Stomach smooth muscle (tissue), 2 donors: ENCODE measurements around the gene LRRC27.
"Not testable (repeated sequence)": the region's sequence is repeated elsewhere in the genome, so short reads cannot be mapped to it uniquely, and the experiment has no call there.

Experiments used
- H3K27ac ChIP-seq: one replicate; pipeline ENCODE4 v1.7.0; 2013; ENCODE audit warnings: mild to moderate bottlenecking, low read length, inconsistent platforms
- H3K27me3 ChIP-seq, 2 donors: one replicate each; pipeline ENCODE4 v1.7.0; 2013; ENCODE audit warnings: low read length in 2 of 2; ENCODE audit not compliant: insufficient read depth in 2 of 2, control insufficient read depth in 1 of 2
- H3K36me3 ChIP-seq, 2 donors: one replicate each; pipeline ENCODE4 v1.7.0; 2013; ENCODE audit warnings: low read length in 2 of 2; ENCODE audit not compliant: control insufficient read depth in 2 of 2, insufficient read depth in 2 of 2
- H3K4me1 ChIP-seq: one replicate; pipeline ENCODE4 v1.7.0; 2013; ENCODE audit warnings: low read length; ENCODE audit not compliant: control insufficient read depth, insufficient read depth
- H3K4me3 ChIP-seq, 2 donors: one replicate each; pipeline ENCODE4 v1.7.0; 2013; ENCODE audit warnings: low read length in 2 of 2
- H3K9ac ChIP-seq, 2 donors: one replicate each; pipeline ENCODE4 v1.7.0; 2013; ENCODE audit warnings: low read length in 2 of 2, mild to moderate bottlenecking in 1 of 2
- H3K9me3 ChIP-seq, 2 donors: one replicate each; pipeline ENCODE4 v1.7.0; 2013; ENCODE audit warnings: low read length in 2 of 2; ENCODE audit not compliant: control insufficient read depth in 2 of 2
- donor health status: healthy.
- donor health status: Pancreatic carcinoma.

The LRRC27 gene

DNA sequence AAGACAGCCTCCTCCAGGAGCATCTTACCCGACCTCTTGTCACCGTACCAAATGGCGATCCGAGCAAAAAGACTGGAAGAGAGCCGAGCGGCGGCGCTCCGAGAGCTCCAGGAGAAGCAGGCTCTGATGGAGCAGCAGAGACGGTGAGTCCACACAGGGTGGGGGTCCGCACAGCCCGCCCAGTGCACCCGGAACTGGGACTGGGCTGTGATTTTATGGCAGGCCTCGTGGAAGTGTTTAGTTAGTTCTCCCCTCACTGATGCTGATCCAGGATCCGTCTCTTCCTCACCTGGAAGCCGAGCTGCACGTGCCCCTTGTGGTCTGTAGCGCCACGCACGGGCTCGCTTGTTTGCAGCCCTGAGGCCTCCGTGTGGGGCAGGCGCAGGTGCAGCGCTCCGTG lies 19.6 kb downstream of the LRRC27 start:
- H3K27ac ChIP-seq: no peak overlapping the region
- H3K9me3 ChIP-seq: no peaks in the 10 kb centered on the region
- H3K4me1 ChIP-seq: no peaks in the 10 kb centered on the region
- no peak overlapping the region for H3K4me3 ChIP-seq
- H3K27me3 ChIP-seq: no peaks in the 10 kb centered on the region
- H3K36me3 ChIP-seq: peaks cover 0 to 10% of the 10 kb centered on the region in 2 donors
- no peak overlapping the region for H3K9ac ChIP-seq

DNA sequence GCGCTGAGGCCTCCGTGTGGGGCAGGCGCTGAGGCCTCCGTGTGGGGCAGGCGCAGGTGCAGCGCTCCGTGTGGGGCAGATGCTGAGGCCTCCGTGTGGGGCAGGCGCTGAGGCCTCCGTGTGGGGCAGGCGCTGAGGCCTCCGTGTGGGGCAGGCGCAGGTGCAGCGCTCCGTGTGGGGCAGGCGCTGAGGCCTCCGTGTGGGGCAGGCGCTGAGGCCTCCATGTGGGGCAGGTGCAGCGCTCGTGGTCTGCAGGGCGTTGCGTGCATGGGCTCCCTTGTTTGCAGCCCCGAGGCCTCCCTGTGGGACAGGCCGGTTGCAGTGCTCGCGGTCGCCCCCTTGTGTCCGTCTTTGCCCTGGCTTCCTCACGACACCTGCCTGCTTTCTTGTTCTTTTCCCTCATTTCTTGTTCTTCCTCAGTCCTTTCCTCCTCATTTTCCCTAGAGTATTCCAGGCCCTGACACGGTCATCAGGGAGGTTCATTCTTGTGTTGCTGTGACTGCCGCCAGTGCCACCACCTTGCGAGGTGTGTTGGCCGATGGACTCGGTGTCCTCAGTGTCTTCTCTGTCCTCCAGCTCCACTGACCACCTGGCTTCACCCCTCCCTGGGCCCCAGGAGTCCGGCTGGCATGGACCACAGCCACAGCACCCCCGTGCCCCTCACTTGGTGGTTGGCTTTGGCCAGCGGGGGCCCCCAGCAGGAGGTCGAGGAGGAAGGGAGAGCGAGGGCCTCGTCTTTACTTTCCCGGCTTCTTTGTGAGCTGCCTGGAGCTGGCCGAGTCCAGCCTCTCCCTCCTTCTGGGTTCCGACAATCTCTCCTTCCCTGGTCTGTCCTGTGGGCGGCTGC lies 20.7 kb downstream of the LRRC27 start:
- peaks cover 0 to 10% of the 10 kb centered on the region in 2 donors for H3K36me3 ChIP-seq
- not testable (repeated sequence) for H3K9me3 ChIP-seq, H3K9ac ChIP-seq, H3K27me3 ChIP-seq, H3K4me1 ChIP-seq, H3K27ac ChIP-seq, H3K4me3 ChIP-seq

DNA sequence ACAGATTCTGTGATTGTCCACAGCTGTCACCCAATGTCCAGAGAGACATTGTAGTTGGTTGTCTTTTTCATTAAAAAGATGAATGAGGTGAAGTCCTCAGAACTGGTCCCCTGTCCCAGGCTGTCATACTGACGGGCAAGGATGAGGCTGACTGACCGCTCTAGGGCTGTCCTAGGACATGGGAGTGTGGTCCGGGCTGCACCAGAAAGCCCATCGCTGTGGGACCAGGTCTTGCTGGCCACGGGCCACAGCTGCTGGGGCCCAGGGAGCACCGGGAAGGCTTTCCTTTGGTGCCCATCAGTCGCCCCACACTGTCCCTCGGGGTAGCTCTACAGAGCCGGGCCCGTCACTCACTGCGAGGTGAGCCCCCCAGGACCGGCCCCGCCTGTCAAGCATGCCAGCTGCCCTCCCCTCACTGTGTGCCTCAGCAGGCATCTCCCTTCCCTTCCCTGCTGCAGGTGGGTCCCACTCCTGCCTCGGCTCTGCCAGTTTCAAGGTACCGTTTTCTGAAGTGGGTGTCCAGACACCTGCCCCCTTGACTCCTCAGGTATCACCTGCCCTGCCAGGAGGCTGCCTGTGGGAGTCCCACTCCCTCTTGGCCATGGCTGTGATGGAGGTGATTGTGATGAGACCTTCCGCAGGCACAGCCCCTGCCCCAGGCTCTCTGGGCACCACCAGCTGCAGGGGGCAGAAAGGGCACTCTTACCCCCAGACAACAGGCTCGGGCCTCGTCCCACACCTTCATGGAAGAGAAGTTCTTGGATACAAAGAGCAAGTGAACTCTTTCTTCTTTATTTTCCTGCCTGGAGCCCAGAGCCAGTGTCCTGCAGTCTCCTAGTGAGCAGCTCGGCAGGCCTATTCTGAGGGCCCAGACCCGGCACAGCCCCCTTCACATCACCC lies 21.7 kb downstream of the LRRC27 start:
- Histone ChIP-seq H3K9ac (no peak overlapping the region), H3K9me3 (no peaks in the 10 kb centered on the region), H3K4me3 (no peak overlapping the region), H3K27ac (no peak overlapping the region), H3K4me1 (no peaks in the 10 kb centered on the region), H3K36me3 (peaks cover 0 to 4% of the 10 kb centered on the region in 2 donors), H3K27me3 (no peaks in the 10 kb centered on the region)

DNA sequence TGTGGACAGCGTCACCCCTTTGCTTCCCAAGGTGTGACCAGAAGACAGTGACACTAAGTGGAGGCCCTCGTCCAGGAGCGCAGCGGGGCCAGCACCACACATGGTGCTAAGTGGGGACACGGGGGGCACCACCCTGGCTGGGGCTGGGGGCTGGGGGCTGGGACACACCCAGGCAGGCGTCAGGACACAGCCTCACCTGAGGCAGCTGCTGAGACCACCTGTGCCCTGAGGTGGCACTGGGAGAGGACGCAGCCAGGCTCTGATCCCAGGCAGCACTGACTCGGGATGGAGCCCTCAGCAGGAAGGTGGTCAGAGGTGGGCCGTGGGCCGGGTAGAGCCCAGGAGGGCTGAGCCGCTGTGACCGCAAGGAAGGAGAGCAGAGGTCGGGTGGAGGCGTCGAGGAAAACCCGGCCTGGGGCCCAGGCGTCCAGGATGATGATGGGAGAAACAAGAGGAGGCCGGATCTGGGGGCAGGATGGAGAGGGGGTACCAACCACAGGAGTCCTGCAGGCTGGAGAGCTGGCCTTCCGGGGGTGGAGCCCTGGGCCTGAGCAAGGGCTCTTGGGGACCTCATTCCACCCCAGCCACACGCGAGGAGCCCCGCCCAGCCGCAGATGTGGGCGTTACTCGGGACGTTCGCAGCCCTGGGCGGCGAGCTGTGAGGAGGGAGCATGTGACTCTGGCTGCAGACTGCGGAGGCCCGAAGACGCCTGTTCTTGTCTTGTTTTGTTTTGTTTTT lies 22.5 kb downstream of the LRRC27 start:
- Histone ChIP-seq H3K4me3 (no peak overlapping the region), H3K9me3 (no peaks in the 10 kb centered on the region), H3K27ac (no peak overlapping the region), H3K4me1 (no peaks in the 10 kb centered on the region), H3K27me3 (no peaks in the 10 kb centered on the region), H3K9ac (no peak overlapping the region), H3K36me3 (peaks cover 0 to 2% of the 10 kb centered on the region in 2 donors)

- Histone ChIP-seq H3K4me1 (no peaks in the 10 kb centered on the region), H3K27ac (no peak overlapping the region), H3K36me3 (no peaks in the 10 kb centered on the region), H3K27me3 (no peaks in the 10 kb centered on the region), H3K9ac (no peak overlapping the region), H3K9me3 (no peaks in the 10 kb centered on the region), H3K4me3 (no peak overlapping the region)
These were observed 23.3 kb downstream of the LRRC27 start for GRCh38 chr10:132355297-132355696.

- H3K4me3 ChIP-seq: no peak overlapping the region
- H3K9me3 ChIP-seq: no peaks in the 10 kb centered on the region
- H3K36me3 ChIP-seq: no peaks in the 10 kb centered on the region
- no peaks in the 10 kb centered on the region for H3K4me1 ChIP-seq
- H3K27me3 ChIP-seq: no peaks in the 10 kb centered on the region
- no peak overlapping the region for H3K9ac ChIP-seq
- no peak overlapping the region for H3K27ac ChIP-seq
These were observed 23.8 kb downstream of the LRRC27 start for GRCh38 chr10:132355754-132356153.

DNA sequence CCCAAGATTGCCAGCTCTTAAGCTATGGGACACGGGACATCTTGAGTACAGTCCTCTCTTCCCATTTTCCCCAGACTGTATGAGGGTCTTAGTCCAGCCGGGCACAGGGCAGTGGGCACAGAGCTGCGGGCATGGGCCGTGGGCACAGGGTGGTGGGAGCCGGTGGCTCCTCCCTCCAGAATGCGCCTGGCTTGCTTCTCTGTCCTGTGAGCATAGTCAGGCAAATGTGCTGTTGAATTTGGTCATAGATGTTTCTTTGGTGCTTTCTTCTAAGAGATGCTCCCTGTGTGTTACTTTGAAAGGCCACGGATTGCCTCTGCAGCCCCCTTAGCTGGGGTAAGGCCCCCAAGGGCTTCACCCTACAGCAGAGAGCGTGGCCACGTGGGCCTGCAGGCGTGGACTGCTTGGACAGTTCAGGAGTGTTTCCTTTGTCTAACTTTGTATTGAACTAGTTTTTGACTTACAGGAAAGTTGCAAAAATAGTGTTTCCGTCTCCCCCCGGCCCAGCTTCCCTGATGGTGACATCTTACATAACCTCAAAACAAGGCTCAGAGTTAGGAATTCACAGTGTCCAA lies 24.7 kb downstream of the LRRC27 start:
- H3K9ac ChIP-seq: no peak overlapping the region
- no peaks in the 10 kb centered on the region for H3K36me3 ChIP-seq
- H3K9me3 ChIP-seq: no peaks in the 10 kb centered on the region
- H3K4me1 ChIP-seq: no peaks in the 10 kb centered on the region
- H3K4me3 ChIP-seq: no peak overlapping the region
- no peaks in the 10 kb centered on the region for H3K27me3 ChIP-seq
- H3K27ac ChIP-seq: no peak overlapping the region

DNA sequence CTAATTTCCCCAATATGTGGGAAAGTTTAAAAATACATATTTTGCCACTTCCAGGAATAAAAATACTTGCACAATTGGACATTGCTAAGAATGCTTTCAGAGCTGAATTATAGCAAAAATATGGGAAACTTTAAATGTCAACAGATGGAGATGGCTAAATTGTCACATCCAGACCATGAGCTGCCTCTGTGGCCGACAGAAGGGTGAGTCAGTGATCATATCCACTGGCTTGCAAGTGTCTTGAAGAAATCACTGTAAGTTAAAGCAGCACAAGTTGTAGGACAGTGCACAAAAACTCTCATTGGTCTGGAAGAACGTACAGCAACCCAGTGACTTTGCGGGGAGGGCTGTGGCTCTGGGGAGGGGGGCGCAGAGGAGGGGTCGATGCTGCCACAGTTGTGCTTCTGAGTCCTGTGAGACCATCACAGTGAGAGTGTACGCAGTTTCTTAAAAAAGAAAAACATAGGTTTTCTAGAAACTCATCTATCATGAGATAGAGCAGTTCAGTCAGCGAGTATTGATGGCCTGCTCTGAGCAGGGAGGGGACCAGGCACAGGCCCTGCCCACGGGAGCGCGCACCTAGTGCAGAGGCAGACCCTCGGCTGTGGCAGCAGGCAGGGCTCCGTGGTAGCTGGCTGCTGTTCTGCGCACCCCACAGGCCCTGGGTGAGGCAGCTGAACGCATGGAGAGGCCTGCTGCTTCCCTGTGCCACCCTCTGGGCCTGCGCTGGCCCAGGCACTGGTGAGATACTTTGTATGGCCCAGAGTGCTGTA lies 25.5 kb downstream of the LRRC27 start:
- Histone ChIP-seq H3K9me3 (no peaks in the 10 kb centered on the region), H3K27ac (no peak overlapping the region), H3K36me3 (no peaks in the 10 kb centered on the region)

GRCh38 chr10:132359305-132360040 lies 27.5 kb downstream of the LRRC27 start:
- no peak overlapping the region for H3K4me3 ChIP-seq
- H3K9me3 ChIP-seq: no peaks in the 10 kb centered on the region
- H3K4me1 ChIP-seq: no peaks in the 10 kb centered on the region
- H3K36me3 ChIP-seq: peaks cover 0 to 4% of the 10 kb centered on the region in 2 donors
- H3K27ac ChIP-seq: no peak overlapping the region
- no peaks in the 10 kb centered on the region for H3K27me3 ChIP-seq
- no peak overlapping the region for H3K9ac ChIP-seq

More for the DNA sequence above, 25.5 kb downstream of the LRRC27 start:
- H3K9ac ChIP-seq: no peak overlapping the region
- no peak overlapping the region for H3K4me3 ChIP-seq
- no peaks in the 10 kb centered on the region for H3K4me1 ChIP-seq
- H3K27me3 ChIP-seq: no peaks in the 10 kb centered on the region
